K562 (cell line): ENCODE data around the gene AZU1. TPM values are rescaled to one million over a fixed set of nuclear protein-coding genes. Genes with fewer than 3 reads are reported as not detected.

Experiments used
- ATAC-seq: fragments of 200-7000 bp; cut with Tn5 transposase; 3 replicates; pipeline ENCODE4 v1.9.1; 2020; ENCODE audit warnings: moderate library complexity
- BruUV-seq: library from RNA; stranded (reverse); fragments of 400-500 nt; replicated peaks from 2 replicates; lab custom pipeline; 2021; lab: Mats Ljungman, UMichigan
- CTCF ChIA-PET: fragments of 300-600 bp; formaldehyde crosslinking; extraction: SDS; loops from one replicate; lab custom pipeline; 2021; ENCODE audit warnings: low intra/inter-chr PET ratio; lab: Yijun Ruan, JAX
- POLR2A ChIA-PET: fragments of 300-600, 350-650 bp; sonication (Branson Sonifier 250); formaldehyde crosslinking; extraction: SDS; loops from one replicate; lab custom pipeline; 2021; ENCODE audit warnings: antibody characterized with exemption, inconsistent platforms; lab: Yijun Ruan, JAX
- DNase-seq, 4 experiments: peaks; one replicate each; pipeline versions ENCODE4 v3.0.0 to v3.0.0-alpha.2; 2011 to 2018; ENCODE audit warnings: low spot score in 3 of 4, mixed read lengths in 3 of 4; ENCODE audit errors: extremely low read depth in 1 of 4
- FAIRE-seq: peaks from 2 replicates; lab custom pipeline; 2011; peaks lifted over from hg19 to GRCh38; lab: Jason Lieb, UNC
- H2AFZ ChIP-seq: 2 replicates; pipeline ENCODE4 v1.6.0; 2011; ENCODE audit warnings: low read depth, low read length, control low read depth, inconsistent platforms
- H3K27ac ChIP-seq: fragments of 200-600 bp; 3 replicates; pipeline ENCODE4 v1.8.0; 2011; ENCODE audit warnings: low read depth, mild to moderate bottlenecking, control low read depth, inconsistent platforms, low read length, moderate library complexity, mixed read lengths; ENCODE audit errors: extremely low read depth
- H3K27me3 ChIP-seq, 2 experiments: fragments of 300-600 bp in 1 of 2; 2 replicates in 1 of 2; 3 replicates in 1 of 2; pipeline versions ENCODE4 v1.6.0 to v1.8.0; 2011; ENCODE audit warnings: inconsistent platforms in 2 of 2, low read length in 2 of 2, mild to moderate bottlenecking in 1 of 2, mixed read lengths in 1 of 2, moderate library complexity in 1 of 2; ENCODE audit not compliant: control insufficient read depth in 2 of 2, insufficient read depth in 2 of 2
- H3K36me3 ChIP-seq: fragments of 300-600 bp; 3 replicates; pipeline ENCODE4 v1.8.0; 2011; ENCODE audit warnings: mild to moderate bottlenecking, low read length, inconsistent platforms; ENCODE audit not compliant: control insufficient read depth, insufficient read depth
- H3K4me1 ChIP-seq, 2 experiments: fragments of 200-600 bp in 1 of 2; replicated peaks in 1 of 2; 2 replicates in 1 of 2; 3 replicates in 1 of 2; pipeline versions ENCODE4 v1.5.1 to v1.8.0; 2011; ENCODE audit warnings: inconsistent platforms in 2 of 2, low read length in 2 of 2, mild to moderate bottlenecking in 1 of 2, mixed read lengths in 1 of 2, moderate library complexity in 1 of 2; ENCODE audit not compliant: control insufficient read depth in 2 of 2, insufficient read depth in 2 of 2
- H3K4me2 ChIP-seq: 2 replicates; pipeline ENCODE4 v1.6.1; 2011; ENCODE audit warnings: low read length, control low read depth, inconsistent platforms, mixed read lengths; ENCODE audit not compliant: insufficient read depth
- H3K4me3 ChIP-seq: fragments of 200-600 bp; sonication (generic), shearing (Covaris generic); 2 replicates; pipeline ENCODE4 v1.5.1; 2016; ENCODE audit warnings: control low read depth, inconsistent platforms
- H3K79me2 ChIP-seq: fragments of 200-600 bp; 3 replicates; pipeline ENCODE4 v1.8.0; 2011; ENCODE audit warnings: low read length, inconsistent platforms; ENCODE audit not compliant: control insufficient read depth, insufficient read depth
- H3K9ac ChIP-seq, 2 experiments: 2 replicates each; pipeline versions ENCODE4 v1.6.0 to v1.6.1; 2011; ENCODE audit warnings: low read depth in 2 of 2, low read length in 2 of 2, control low read depth in 1 of 2, inconsistent platforms in 1 of 2, mild to moderate bottlenecking in 1 of 2, mixed read lengths in 1 of 2; ENCODE audit not compliant: insufficient read depth in 1 of 2
- H3K9me1 ChIP-seq: one replicate; pipeline ENCODE4 v1.6.0; 2011; ENCODE audit warnings: inconsistent platforms, mild to moderate bottlenecking, low read length, moderate library complexity; ENCODE audit not compliant: control insufficient read depth, insufficient read depth
- H3K9me3 ChIP-seq: replicated peaks from 2 replicates; pipeline ENCODE4 v1.5.1; 2011; ENCODE audit warnings: low read depth, low read length, inconsistent platforms; ENCODE audit not compliant: control insufficient read depth, insufficient read depth
- H4K20me1 ChIP-seq: replicated peaks from 2 replicates; pipeline ENCODE4 v1.6.1; 2011; ENCODE audit warnings: low read length, inconsistent platforms, mixed read lengths; ENCODE audit not compliant: control insufficient read depth, insufficient read depth
- CEBPG ChIP-seq, 3 experiments: fragments of 200-800 bp in 1 of 3; sonication (Bioruptor generic) in 1 of 3; sonication (generic) in 1 of 3; formaldehyde crosslinking in 1 of 3; IDR thresholded peaks in 2 of 3; conservative IDR thresholded peaks in 1 of 3; 2 replicates each; pipeline versions ENCODE4 v1.6.1 to v1.8.0; 2016 to 2022; ENCODE audit warnings: missing compliant biosample characterization in 2 of 3, missing genetic modification characterization in 2 of 3, mild to moderate bottlenecking in 1 of 3, missing genetic modification reagents in 1 of 3
- HINFP ChIP-seq: fragments of 450-650 bp; conservative IDR thresholded peaks from 2 replicates; pipeline ENCODE4 v1.6.1; 2016; ENCODE audit warnings: missing genetic modification characterization, low read depth, mild to moderate bottlenecking, control low read depth, missing compliant biosample characterization
- ZBTB33 ChIP-seq: sonication (generic); formaldehyde crosslinking; IDR thresholded peaks from 2 replicates; pipeline ENCODE4 v1.8.1; 2023; ENCODE audit warnings: mild to moderate bottlenecking, missing genetic modification reagents
- ZBTB5 ChIP-seq: fragments of 450-650 bp; IDR thresholded peaks from 2 replicates; pipeline ENCODE4 v1.6.1; 2017; ENCODE audit warnings: antibody characterized with exemption
- ZNF785 ChIP-seq: fragments of 250-450 bp; sonication (Bioruptor Pico); IDR thresholded peaks from 2 replicates; pipeline ENCODE4 v1.4.0; 2020; ENCODE audit warnings: mild to moderate bottlenecking
- ZZZ3 ChIP-seq: fragments of 450-650 bp; IDR thresholded peaks from 2 replicates; pipeline ENCODE4 v1.6.1; 2016; ENCODE audit warnings: antibody characterized with exemption, mild to moderate bottlenecking, moderate library complexity
- WGBS: fragments of 100-300 bp; shearing (Covaris generic); methylation state at CpG from one replicate; pipeline ENCODE4 v1.1.6; 2016; ENCODE audit warnings: low coverage, mixed read lengths; ENCODE audit not compliant: insufficient coverage; ENCODE audit errors: missing lambda C conversion rate; 5-methylcytosine and 5-hydroxymethylcytosine counted together
- in situ Hi-C: fragments of 300-500 bp; cut with MboI; formaldehyde crosslinking; loops from 4 replicates; pipeline ENCODE4 v1.15.0; 2018; ENCODE audit warnings: inconsistent platforms, mixed read lengths
- intact Hi-C: fragments of 100-400 bp; cut with micrococcal nuclease; formaldehyde crosslinking; loops from 2 replicates; pipeline ENCODE4 v1.14.2; 2022
- polyA plus RNA-seq, 8 experiments: library from polyadenylated mRNA; depleted of rRNA in 4 of 8; stranded (reverse) in 5 of 8; unstranded in 3 of 8; fragments of >200 nt; fragmentation: Nextera tagmentation in 2 of 8; fragmentation: Illumina TruSeq in 1 of 8; extraction: Ambion mirVana in 2 of 8; extraction: Trizol in 1 of 8; gene quantifications; 2 replicates each; pipeline versions ENCODE4 v1.2.1 to v1.2.3, GENCODE V29; 2011 to 2014; ENCODE audit warnings: inconsistent platforms in 1 of 8, missing spikeins in 1 of 8
- total RNA-seq, 7 experiments: library from RNA; depleted of rRNA in 6 of 7; stranded (reverse); fragments of >200 nt in 6 of 7; fragmentation: Illumina TruSeq in 2 of 7; extraction: Trizol in 2 of 7; gene quantifications; 2 replicates each; pipeline versions ENCODE4 v1.2.1 to v1.2.3, GENCODE V29; 2011 to 2021; ENCODE audit warnings: low replicate concordance in 1 of 7
- TF ChIP-seq, protein P1 (sequence below), 2 experiments: fragments of 450-650 bp in 1 of 2; sonication (generic) in 1 of 2; formaldehyde crosslinking in 1 of 2; IDR thresholded peaks in 1 of 2; conservative IDR thresholded peaks in 1 of 2; 2 replicates each; pipeline versions ENCODE4 v1.6.1 to v1.8.1; 2016 to 2023; ENCODE audit warnings: mild to moderate bottlenecking in 2 of 2, moderate library complexity in 2 of 2, inconsistent platforms in 1 of 2, missing genetic modification reagents in 1 of 2
- TF ChIP-seq, protein P2 (sequence below): fragments of 450-650 bp; IDR thresholded peaks from 2 replicates; pipeline ENCODE4 v1.6.1; 2018; ENCODE audit not compliant: partially characterized antibody

The AZU1 gene
- total and polyA plus RNA-seq, 9 of the 15 experiments (the other 6 are each of a cell fraction or from before 2014, with no cell fraction given), result 0.29 to 1.9 (median 0.59) TPM; not detected in 3

DNA sequence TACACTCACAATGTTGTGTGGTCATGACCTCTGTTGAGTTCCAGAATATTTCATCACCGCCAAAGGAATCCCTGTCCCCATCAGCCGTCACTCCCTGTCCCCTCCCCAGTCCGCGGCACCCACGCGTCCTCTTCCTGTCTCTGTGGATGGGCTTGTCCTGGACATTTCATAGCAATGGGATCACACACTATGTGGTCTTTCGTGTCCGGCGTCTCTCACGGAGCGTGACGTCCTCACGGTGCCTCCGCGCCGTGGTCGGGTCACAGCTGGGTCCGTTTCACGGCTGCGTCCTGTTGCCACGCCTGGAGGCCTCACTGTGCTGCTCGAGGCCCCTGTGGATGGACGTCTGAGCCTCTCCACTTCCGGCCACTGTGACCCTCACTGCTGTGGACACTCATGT is 6.6 kb downstream of the AZU1 start:
- no peaks in the 10 kb centered on the region for H3K9me1 ChIP-seq
- H3K4me1 ChIP-seq, result peaks cover 0 to 54% of the 10 kb centered on the region in 2 experiments; a peak in 3 of 5 replicates
- POLR2A ChIA-PET, result interaction anchor here (0.6 kb wide), 1 partner anchor 264 kb away, joined by 3 read pairs; no protein-coding TSS in a partner anchor
- no TSS peak for BruUV-seq
- intact Hi-C loops (no loop called here), in situ Hi-C loops (no loop called here)
- ATAC-seq, result peak; percentile 24; the same call in 2 of the 3 replicates
- TF ChIP-seq, protein P1, sequence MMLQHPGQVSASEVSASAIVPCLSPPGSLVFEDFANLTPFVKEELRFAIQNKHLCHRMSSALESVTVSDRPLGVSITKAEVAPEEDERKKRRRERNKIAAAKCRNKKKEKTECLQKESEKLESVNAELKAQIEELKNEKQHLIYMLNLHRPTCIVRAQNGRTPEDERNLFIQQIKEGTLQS (IDR thresholded peaks at IDR 0.05), result peak; percentile 36; the same call in 1 of the 2 replicates
- TF ChIP-seq, protein P1 (CRISPR knock-in tag; conservative IDR thresholded peaks at IDR 0.05), result no peak
- TF ChIP-seq ZNF785 (CRISPR knock-in tag), result no peak
- TF ChIP-seq, protein P2, sequence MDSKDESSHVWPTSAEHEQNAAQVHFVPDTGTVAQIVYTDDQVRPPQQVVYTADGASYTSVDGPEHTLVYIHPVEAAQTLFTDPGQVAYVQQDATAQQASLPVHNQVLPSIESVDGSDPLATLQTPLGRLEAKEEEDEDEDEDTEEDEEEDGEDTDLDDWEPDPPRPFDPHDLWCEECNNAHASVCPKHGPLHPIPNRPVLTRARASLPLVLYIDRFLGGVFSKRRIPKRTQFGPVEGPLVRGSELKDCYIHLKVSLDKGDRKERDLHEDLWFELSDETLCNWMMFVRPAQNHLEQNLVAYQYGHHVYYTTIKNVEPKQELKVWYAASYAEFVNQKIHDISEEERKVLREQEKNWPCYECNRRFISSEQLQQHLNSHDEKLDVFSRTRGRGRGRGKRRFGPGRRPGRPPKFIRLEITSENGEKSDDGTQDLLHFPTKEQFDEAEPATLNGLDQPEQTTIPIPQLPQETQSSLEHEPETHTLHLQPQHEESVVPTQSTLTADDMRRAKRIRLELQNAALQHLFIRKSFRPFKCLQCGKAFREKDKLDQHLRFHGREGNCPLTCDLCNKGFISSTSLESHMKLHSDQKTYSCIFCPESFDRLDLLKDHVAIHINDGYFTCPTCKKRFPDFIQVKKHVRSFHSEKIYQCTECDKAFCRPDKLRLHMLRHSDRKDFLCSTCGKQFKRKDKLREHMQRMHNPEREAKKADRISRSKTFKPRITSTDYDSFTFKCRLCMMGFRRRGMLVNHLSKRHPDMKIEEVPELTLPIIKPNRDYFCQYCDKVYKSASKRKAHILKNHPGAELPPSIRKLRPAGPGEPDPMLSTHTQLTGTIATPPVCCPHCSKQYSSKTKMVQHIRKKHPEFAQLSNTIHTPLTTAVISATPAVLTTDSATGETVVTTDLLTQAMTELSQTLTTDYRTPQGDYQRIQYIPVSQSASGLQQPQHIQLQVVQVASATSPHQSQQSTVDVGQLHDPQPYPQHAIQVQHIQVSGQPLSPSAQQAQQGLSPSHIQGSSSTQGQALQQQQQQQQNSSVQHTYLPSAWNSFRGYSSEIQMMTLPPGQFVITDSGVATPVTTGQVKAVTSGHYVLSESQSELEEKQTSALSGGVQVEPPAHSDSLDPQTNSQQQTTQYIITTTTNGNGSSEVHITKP, result peak; percentile 19
- no peak for TF ChIP-seq ZZZ3
- 0 out of 2 replicates have a peak, but pooled peaks have one; percentile 14 for TF ChIP-seq ZBTB5
- peak; percentile 77 for TF ChIP-seq HINFP
- TF ChIP-seq ZBTB33 (CRISPR knock-in tag), result peak; percentile 64; the same call in 1 of the 2 replicates
- no peak; the same call in 1 of the 2 replicates for TF ChIP-seq CEBPG (CRISPR knock-in tag; IDR thresholded peaks at IDR 0.05)
- TF ChIP-seq CEBPG (tag; conservative IDR thresholded peaks at IDR 0.05 in 1 of 2, IDR thresholded peaks at IDR 0.05 in 1 of 2), result peak in 1 of 2 experiments; percentile 38; a peak in 1 of 4 replicates
- no peaks in the 10 kb centered on the region for H4K20me1 ChIP-seq
- CTCF ChIA-PET, result no interaction called here
- H3K27me3 ChIP-seq, result no peaks in the 10 kb centered on the region
- peak overlapping the region in 1 of 2 experiments; percentile 73; a peak in 2 of 4 replicates for H3K9ac ChIP-seq
- no peak overlapping the region; the same call in 2 of the 3 replicates for H3K27ac ChIP-seq
- peak overlapping the region; percentile 38; the same call in 1 of the 2 replicates for H2AFZ ChIP-seq
- H3K4me3 ChIP-seq, result no peak overlapping the region
- FAIRE-seq, result peak; percentile 29
- no peaks in the 10 kb centered on the region for H3K79me2 ChIP-seq
- no peaks in the 10 kb centered on the region for H3K9me3 ChIP-seq
- 49% methylated on average over 23 of the region's 24 CpGs for WGBS
- no peak overlapping the region for H3K4me2 ChIP-seq
- no peak for DNase-seq
- no peaks in the 10 kb centered on the region for H3K36me3 ChIP-seq
